ENCODE data around the gene EXT2.
A peak's percentile ranks its signal among the peaks of the same experiment; 100 is the strongest.

EXT2 gene

GRCh38 chr11:44088377-44088776 lies 7.1 kb upstream of the EXT2 start:
- no peak for DNase-seq

- no peak for DNase-seq
These were observed 6.6 kb upstream of the EXT2 start for GRCh38 chr11:44088871-44089270.

- DNase-seq: no peak
These were observed 4.9 kb upstream of the EXT2 start for GRCh38 chr11:44090539-44090938.

- DNase-seq: peak in 12 of 14 donors; percentile 13 to 73 (median 44)
These were observed 1.1 kb upstream of the EXT2 start for GRCh38 chr11:44094260-44094868.

- no peak for DNase-seq
These were observed 1.1 kb downstream of the EXT2 start for GRCh38 chr11:44096360-44097185.

GRCh38 chr11:44097821-44098220 lies 2.3 kb downstream of the EXT2 start:
- no peak for DNase-seq

GRCh38 chr11:44101098-44101497 lies 5.6 kb downstream of the EXT2 start:
- DNase-seq: no peak

GRCh38 chr11:44104481-44105294 lies 9.2 kb downstream of the EXT2 start:
- DNase-seq: no peak

GRCh38 chr11:44108260-44108659 lies 12.8 kb downstream of the EXT2 start:
- DNase-seq: no peak

- DNase-seq: peak in 4 of 14 donors; percentile 7 to 16 (median 11)
These were observed 14.8 kb downstream of the EXT2 start for GRCh38 chr11:44110231-44110679.

- DNase-seq: peak in 1 of 14 donors; percentile 14
These were observed 16.8 kb downstream of the EXT2 start for GRCh38 chr11:44112091-44112821.

GRCh38 chr11:44113018-44113417 lies 17.5 kb downstream of the EXT2 start:
- no peak for DNase-seq

GRCh38 chr11:44113572-44113971 lies 18.1 kb downstream of the EXT2 start:
- no peak for DNase-seq

GRCh38 chr11:44116234-44116830 lies 20.9 kb downstream of the EXT2 start:
- no peak for DNase-seq

- no peak for DNase-seq
These were observed 24.7 kb downstream of the EXT2 start for GRCh38 chr11:44120169-44120568.

GRCh38 chr11:44125598-44125997 lies 30.1 kb downstream of the EXT2 start:
- no peak for DNase-seq

- no peak for DNase-seq
These were observed 30.8 kb downstream of the EXT2 start for GRCh38 chr11:44126304-44126703.

GRCh38 chr11:44127130-44127529 lies 31.7 kb downstream of the EXT2 start:
- no peak for DNase-seq

GRCh38 chr11:44128729-44129128 lies 33.3 kb downstream of the EXT2 start:
- DNase-seq: no peak

- no peak for DNase-seq
These were observed 35.3 kb downstream of the EXT2 start for GRCh38 chr11:44130751-44131150.

GRCh38 chr11:44133335-44133946 lies 38.0 kb downstream of the EXT2 start:
- DNase-seq: no peak

GRCh38 chr11:44134625-44135024 lies 39.1 kb downstream of the EXT2 start:
- no peak for DNase-seq

Measured in C1 segment of cervical spinal cord (tissue), 14 donors.